Muscle layer of duodenum (tissue), 2 donors: ENCODE data around the gene CNTNAP5.

Experiments
- H3K27ac ChIP-seq: one replicate; pipeline ENCODE4 v1.7.0; 2013; ENCODE audit warnings: mild to moderate bottlenecking, low read length
- H3K27me3 ChIP-seq: one replicate; pipeline ENCODE4 v1.7.0; 2013; ENCODE audit warnings: low read depth, mild to moderate bottlenecking, control low read depth, low read length
- H3K36me3 ChIP-seq, 2 donors: one replicate each; pipeline ENCODE4 v1.7.0; 2013; ENCODE audit warnings: low read length in 2 of 2, control low read depth in 1 of 2, mild to moderate bottlenecking in 1 of 2; ENCODE audit not compliant: insufficient read depth in 2 of 2, control insufficient read depth in 1 of 2
- H3K4me1 ChIP-seq, 2 donors: one replicate each; pipeline ENCODE4 v1.7.0; 2013; ENCODE audit warnings: low read length in 2 of 2, mild to moderate bottlenecking in 2 of 2, control low read depth in 1 of 2, moderate library complexity in 1 of 2; ENCODE audit not compliant: insufficient read depth in 2 of 2, control insufficient read depth in 1 of 2
- H3K4me3 ChIP-seq, 2 donors: one replicate each; pipeline ENCODE4 v1.7.0; 2013; ENCODE audit warnings: low read length in 2 of 2, low read depth in 1 of 2, mild to moderate bottlenecking in 1 of 2
- H3K9me3 ChIP-seq, 2 donors: one replicate each; pipeline ENCODE4 v1.7.0; 2013; ENCODE audit warnings: low read length in 2 of 2, control low read depth in 1 of 2, mild to moderate bottlenecking in 1 of 2; ENCODE audit not compliant: control insufficient read depth in 1 of 2
- donor health status: healthy.

The CNTNAP5 gene

DNA sequence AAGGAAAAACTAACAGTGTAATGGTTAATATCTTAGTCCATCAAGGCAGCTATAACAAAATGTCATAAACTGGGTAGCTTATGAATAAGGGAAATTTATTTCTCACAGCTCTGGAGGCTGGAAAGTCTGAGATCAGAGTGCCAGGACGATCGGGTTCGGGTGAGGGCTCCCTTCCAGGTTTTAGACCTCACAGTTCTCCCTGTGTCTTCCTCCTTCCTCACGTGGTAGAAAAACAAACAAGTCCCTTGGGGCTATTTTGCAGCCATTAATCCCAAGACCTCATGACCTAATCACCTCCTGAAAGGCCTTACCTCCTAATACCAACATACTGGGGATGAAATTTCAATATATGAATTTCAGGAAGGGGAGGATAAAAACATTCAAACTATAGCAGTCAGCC lies 455.9 kb downstream of the CNTNAP5 start:
- H3K36me3 ChIP-seq: no peaks in the 10 kb centered on the region
- no peak overlapping the region for H3K4me3 ChIP-seq
- H3K27ac ChIP-seq: no peak overlapping the region
- no peaks in the 10 kb centered on the region for H3K27me3 ChIP-seq
- no peaks in the 10 kb centered on the region for H3K4me1 ChIP-seq
- no peaks in the 10 kb centered on the region for H3K9me3 ChIP-seq

DNA sequence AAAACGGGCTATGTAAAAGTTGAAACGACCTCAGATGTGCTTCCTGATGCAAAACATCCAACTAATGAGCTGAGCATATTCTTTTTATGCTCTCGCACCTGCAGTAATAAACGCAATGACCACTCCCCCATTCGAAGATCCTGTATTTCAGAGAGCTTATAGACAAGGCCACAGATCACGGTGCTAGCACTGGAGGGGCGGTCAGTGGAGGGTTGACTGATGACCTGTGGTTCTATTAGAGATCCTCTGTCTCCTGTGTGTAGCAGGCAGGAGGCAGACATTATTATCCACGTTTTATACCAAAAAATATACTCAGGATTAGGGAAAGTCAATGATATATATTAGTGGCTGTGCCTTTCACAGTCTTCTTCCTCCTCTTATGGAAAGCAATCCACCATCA lies 457.0 kb downstream of the CNTNAP5 start:
- Histone ChIP-seq H3K9me3 (no peaks in the 10 kb centered on the region), H3K4me1 (no peaks in the 10 kb centered on the region), H3K27me3 (no peaks in the 10 kb centered on the region), H3K4me3 (no peak overlapping the region), H3K36me3 (no peaks in the 10 kb centered on the region), H3K27ac (no peak overlapping the region)

DNA sequence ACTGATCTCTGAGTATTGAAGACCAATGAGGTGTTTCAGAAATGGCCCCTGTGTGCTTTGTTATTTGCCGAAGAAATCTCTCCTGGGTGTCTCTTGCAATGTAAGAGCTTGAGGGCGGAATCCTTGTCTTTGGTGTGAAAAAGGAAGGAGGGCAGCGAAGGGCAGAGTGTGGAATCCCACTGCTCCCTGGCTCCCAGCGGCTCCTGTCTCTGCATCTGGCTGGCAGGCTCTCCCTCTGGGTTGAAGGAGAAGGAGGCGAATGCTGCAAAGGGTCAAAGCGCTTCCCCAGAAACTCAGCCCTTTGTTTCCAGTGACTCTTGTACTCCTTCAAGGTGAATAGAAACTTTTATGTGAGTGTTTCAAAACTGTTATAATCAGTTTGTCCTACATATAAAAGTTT lies 457.5 kb downstream of the CNTNAP5 start:
- H3K4me1 ChIP-seq: no peaks in the 10 kb centered on the region
- H3K9me3 ChIP-seq: no peaks in the 10 kb centered on the region
- H3K36me3 ChIP-seq: no peaks in the 10 kb centered on the region
- no peak overlapping the region for H3K27ac ChIP-seq
- no peaks in the 10 kb centered on the region for H3K27me3 ChIP-seq
- H3K4me3 ChIP-seq: no peak overlapping the region

DNA sequence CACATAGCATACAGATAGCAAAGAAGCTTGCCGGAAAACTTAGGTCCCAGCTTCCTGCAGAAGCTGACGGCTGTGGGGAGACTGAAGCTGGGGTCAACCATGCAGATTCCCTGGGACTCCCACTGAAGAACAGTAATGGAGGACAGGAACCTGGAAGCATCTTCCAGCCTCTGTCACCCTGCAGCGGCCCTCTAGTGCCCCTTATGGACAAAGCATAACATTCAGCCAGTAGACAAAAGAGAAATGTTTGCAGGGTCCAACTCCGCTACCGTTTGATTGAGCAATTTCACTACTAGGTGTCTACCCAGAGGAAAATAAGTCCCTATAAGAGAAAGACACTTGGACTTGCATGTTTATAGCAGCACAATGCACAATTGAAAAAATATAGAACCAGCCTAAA lies 460.6 kb downstream of the CNTNAP5 start:
- Histone ChIP-seq H3K27ac (no peak overlapping the region), H3K4me1 (no peaks in the 10 kb centered on the region), H3K36me3 (no peaks in the 10 kb centered on the region), H3K4me3 (no peak overlapping the region), H3K9me3 (no peaks in the 10 kb centered on the region), H3K27me3 (no peaks in the 10 kb centered on the region)

DNA sequence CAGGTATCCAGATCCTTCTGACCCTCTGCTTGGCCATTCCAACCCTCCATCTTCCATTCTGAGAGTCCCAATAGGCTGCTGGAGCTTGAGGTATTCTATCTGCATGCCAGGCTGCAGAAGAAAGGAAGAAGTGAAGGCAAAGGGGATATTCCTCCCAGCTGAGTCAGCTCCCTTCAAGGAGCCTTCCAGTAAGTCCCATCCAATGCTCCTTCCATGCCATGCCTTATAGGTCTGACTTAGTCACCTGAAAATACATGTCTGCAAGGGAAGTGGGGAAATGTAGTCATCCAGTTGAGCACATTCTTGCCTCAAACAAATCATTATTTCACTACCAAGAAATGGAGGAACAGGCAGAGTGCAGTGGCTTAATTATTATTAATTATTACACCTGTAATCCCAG lies 464.6 kb downstream of the CNTNAP5 start:
- Histone ChIP-seq H3K4me3 (no peak overlapping the region), H3K27ac (no peak overlapping the region), H3K9me3 (no peaks in the 10 kb centered on the region), H3K4me1 (no peaks in the 10 kb centered on the region), H3K36me3 (no peaks in the 10 kb centered on the region), H3K27me3 (no peaks in the 10 kb centered on the region)

DNA sequence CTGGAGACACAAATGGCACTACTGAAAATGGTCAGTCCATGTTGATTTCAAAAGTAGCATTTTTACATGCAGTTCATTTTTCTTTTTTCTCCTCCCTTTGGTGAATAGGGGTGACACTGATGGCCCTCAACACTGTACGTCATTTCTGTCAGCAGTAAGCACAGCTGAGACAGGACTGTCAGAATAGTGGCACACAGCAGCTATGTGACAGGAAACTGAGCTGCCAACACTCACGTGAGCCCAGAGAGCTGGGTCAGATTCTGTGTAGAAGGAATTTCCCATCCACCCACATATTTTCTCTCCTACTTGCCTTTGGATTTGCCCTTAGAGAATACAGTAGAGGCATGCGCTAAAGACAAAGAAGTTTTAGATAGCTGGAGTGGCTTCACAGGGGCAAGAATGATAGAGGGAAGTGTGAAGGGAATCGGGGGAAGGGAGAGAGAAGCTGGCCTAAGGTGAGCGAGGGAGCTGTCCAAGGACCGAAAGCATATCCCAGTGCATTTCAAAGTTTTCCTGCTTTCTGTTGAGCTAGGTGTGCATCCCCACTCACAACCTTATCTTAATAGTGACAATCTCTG lies 476.6 kb downstream of the CNTNAP5 start:
- H3K4me3 ChIP-seq: no peak overlapping the region
- H3K4me1 ChIP-seq: no peaks in the 10 kb centered on the region
- no peaks in the 10 kb centered on the region for H3K9me3 ChIP-seq

DNA sequence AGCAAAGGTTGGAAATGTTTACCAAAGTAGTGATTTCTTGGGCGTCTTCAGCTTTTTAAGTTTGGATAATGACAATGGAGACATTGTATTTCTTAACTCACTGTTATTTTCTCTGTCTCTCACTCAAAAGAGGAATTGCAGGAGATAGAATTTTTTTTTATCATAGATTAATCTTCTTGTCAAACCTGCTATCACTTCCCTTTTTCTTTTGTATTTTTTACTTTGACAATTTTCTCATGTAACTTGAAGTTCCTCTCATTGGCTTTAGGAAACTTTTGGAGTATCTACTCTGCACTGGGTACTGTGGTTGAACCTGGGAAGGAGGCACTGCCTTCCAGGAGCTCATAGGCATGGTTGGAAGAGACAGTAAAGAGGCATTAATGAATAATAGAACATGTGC lies 489.1 kb downstream of the CNTNAP5 start:
- Histone ChIP-seq H3K4me3 (no peak overlapping the region), H3K9me3 (no peaks in the 10 kb centered on the region), H3K27me3 (no peaks in the 10 kb centered on the region), H3K27ac (no peak overlapping the region), H3K36me3 (no peaks in the 10 kb centered on the region), H3K4me1 (no peaks in the 10 kb centered on the region)

More for the DNA sequence above, 476.6 kb downstream of the CNTNAP5 start:
- Histone ChIP-seq H3K27ac (no peak overlapping the region), H3K27me3 (no peaks in the 10 kb centered on the region), H3K36me3 (no peaks in the 10 kb centered on the region)

DNA sequence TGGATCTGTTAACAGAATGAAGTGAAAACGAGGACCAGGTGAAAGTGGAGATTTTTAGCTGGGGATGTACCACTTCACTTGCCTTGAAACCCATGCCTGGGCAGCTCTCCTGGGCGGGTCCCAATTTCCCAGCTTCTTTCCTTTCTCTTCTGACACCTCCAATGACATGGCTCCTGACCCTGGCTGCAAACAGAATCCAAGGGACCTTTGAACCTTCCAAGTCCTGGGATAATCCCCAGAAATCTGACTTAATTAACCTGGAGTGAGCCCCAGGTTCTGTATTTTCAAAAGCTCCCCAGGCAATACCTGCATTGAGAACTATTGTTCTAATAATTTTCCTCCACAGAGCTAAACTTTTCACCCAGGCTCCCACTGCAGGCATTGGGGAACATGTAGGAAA lies 495.9 kb downstream of the CNTNAP5 start:
- Histone ChIP-seq H3K27ac (no peak overlapping the region), H3K4me3 (no peak overlapping the region), H3K36me3 (no peaks in the 10 kb centered on the region)

DNA sequence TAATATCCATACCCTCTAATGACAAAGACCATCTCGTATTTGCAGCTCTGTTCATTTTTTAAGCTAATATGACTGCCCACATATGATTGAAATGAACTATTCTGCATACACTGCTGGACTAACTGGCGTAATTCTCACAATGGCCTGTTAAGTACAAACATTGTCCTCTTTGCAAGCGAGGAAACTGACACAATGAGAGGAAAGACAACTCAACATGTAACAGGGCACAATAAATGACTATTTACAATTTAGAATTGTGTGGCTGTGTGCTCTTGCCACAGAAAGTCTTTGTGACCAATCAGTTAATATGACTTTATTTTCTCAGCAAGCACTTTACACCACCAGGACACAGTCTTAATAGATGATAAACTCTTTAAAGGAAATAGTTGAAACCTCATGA lies 498.0 kb downstream of the CNTNAP5 start:
- Histone ChIP-seq H3K4me3 (no peak overlapping the region), H3K9me3 (no peaks in the 10 kb centered on the region), H3K27me3 (no peaks in the 10 kb centered on the region), H3K36me3 (no peaks in the 10 kb centered on the region), H3K27ac (no peak overlapping the region), H3K4me1 (peaks cover 0 to 8% of the 10 kb centered on the region in 2 donors)

More for the DNA sequence above, 495.9 kb downstream of the CNTNAP5 start:
- Histone ChIP-seq H3K27me3 (no peaks in the 10 kb centered on the region), H3K9me3 (no peaks in the 10 kb centered on the region), H3K4me1 (peaks cover 0 to 8% of the 10 kb centered on the region in 2 donors)

DNA sequence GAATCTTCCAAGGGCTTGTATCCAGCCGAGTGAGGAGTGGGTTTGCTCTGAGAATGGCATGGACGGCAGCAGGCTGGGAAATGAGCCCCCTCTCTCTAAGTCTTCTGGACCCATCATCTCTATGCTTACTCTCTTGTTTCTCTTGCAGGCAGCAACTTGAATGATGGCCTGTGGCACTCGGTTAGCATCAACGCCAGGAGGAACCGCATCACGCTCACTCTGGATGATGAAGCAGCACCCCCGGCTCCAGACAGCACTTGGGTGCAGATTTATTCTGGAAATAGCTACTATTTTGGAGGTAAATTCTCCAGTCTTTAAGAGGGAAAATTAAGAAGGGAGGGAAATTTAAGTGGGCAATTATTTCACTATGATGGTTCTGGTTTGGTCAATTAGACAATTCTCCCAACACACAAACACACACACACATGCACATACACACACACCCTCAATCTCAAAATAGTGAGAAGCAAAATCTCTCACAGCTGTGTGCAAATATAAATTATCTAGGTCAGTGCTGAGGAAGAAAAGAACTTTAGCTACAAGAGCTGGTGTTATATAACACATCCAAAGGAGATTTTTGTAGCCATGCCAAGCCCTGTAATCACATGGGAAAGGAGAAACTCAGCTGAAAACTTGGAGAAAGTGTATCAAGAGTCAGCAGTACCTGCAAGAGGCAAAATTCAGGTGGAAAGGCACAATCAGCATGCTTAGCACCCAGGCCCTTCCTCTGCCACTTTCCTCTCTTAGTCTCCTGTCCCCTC lies 499.2 kb downstream of the CNTNAP5 start:
- Histone ChIP-seq H3K9me3 (no peaks in the 10 kb centered on the region), H3K27me3 (no peaks in the 10 kb centered on the region), H3K27ac (no peak overlapping the region), H3K36me3 (no peaks in the 10 kb centered on the region), H3K4me3 (no peak overlapping the region), H3K4me1 (peaks cover 0 to 8% of the 10 kb centered on the region in 2 donors)

DNA sequence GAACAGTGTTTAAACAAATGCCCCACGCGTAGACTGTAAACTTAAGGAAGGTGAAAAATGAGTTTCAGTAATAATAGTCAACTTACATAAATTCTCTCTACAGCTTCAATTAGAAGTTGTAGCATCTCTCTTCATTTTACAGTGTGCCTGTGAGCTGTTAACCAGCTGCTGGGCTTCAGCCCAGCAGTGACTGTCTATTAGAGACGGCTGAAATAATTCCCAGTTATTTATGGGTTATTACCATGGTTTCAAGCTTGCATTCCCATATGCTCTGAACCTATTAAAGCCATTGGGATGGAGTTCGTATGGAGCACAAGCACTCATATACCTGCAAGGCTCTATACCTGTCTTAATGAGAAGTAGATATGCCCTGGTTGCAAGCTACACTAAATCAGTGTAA lies 501.1 kb downstream of the CNTNAP5 start:
- peaks cover 0 to 8% of the 10 kb centered on the region in 2 donors for H3K4me1 ChIP-seq
- H3K9me3 ChIP-seq: no peaks in the 10 kb centered on the region
- H3K4me3 ChIP-seq: no peak overlapping the region
- H3K27me3 ChIP-seq: no peaks in the 10 kb centered on the region
- no peak overlapping the region for H3K27ac ChIP-seq
- H3K36me3 ChIP-seq: no peaks in the 10 kb centered on the region

DNA sequence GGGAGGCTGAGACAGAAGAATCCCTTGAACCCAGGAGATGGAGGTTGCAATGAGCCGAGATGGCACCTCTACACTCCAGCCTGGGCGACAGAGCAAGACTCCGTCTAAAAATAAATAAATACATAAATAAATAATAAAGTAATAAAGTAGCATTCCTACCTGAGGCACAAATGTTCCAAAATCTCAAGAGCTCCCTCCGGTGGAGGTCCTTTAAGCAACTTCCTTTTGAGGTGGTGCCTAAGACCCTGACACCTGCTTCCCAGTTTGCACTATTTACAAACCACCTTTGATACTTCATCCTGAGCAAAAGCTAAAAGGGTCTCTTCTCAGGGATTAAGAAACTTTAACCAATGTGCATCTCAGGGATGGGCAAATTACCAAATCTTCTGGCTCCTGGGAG lies 505.1 kb downstream of the CNTNAP5 start:
- H3K27ac ChIP-seq: no peak overlapping the region
- H3K27me3 ChIP-seq: no peaks in the 10 kb centered on the region

More for the DNA sequence above, 505.1 kb downstream of the CNTNAP5 start:
- H3K4me1 ChIP-seq: no peaks in the 10 kb centered on the region
- H3K9me3 ChIP-seq: no peaks in the 10 kb centered on the region
- no peak overlapping the region for H3K4me3 ChIP-seq
- no peaks in the 10 kb centered on the region for H3K36me3 ChIP-seq
